ENCODE measurements around the gene DUSP5. TPM values are rescaled to one million over a fixed set of nuclear protein-coding genes. Genes with fewer than 3 reads are reported as not detected.

The DUSP5 gene
- total RNA-seq, 1 donor from 2014 or later, result 15.0 TPM

- Histone ChIP-seq H3K4me3 (no peak overlapping the region), H3K36me3 (no peaks in the 10 kb centered on the region), H3K27ac (replicated peaks) (no peak overlapping the region), H3K4me1 (no peaks in the 10 kb centered on the region), H3K27me3 (ENCODE audit: low read depth) (no peaks in the 10 kb centered on the region), H3K9me3 (replicated peaks) (peaks cover under 1% of the 10 kb centered on the region)
- TF ChIP-seq CTCF (IDR thresholded peaks at IDR 0.05; ENCODE audit: borderline replicate concordance), result no peak
- DNase-seq, result no peak
- intact Hi-C loops (cut with micrococcal nuclease), result no loop called here
Observed at GRCh38 chr10:110474826-110475225, 22.9 kb upstream of the DUSP5 start.

GRCh38 chr10:110475722-110476515 lies 21.8 kb upstream of the DUSP5 start:
- no peak overlapping the region for H3K4me3 ChIP-seq
- intact Hi-C loops (cut with micrococcal nuclease), result no loop called here
- H3K27ac ChIP-seq (replicated peaks), result no peak overlapping the region
- no peak for DNase-seq
- TF ChIP-seq CTCF (IDR thresholded peaks at IDR 0.05; ENCODE audit: borderline replicate concordance), result no peak
- H3K27me3 ChIP-seq (ENCODE audit: low read depth), result no peaks in the 10 kb centered on the region
- no peaks in the 10 kb centered on the region for H3K36me3 ChIP-seq
- H3K4me1 ChIP-seq, result no peaks in the 10 kb centered on the region
- no peaks in the 10 kb centered on the region for H3K9me3 ChIP-seq (replicated peaks)

GRCh38 chr10:110479710-110480109 lies 18.0 kb upstream of the DUSP5 start:
- Histone ChIP-seq H3K9me3 (replicated peaks) (no peaks in the 10 kb centered on the region), H3K27me3 (ENCODE audit: low read depth) (no peaks in the 10 kb centered on the region), H3K36me3 (no peaks in the 10 kb centered on the region), H3K4me1 (no peaks in the 10 kb centered on the region), H3K4me3 (no peak overlapping the region), H3K27ac (replicated peaks) (no peak overlapping the region)
- intact Hi-C loops (cut with micrococcal nuclease), result no loop called here
- TF ChIP-seq CTCF (IDR thresholded peaks at IDR 0.05; ENCODE audit: borderline replicate concordance), result no peak
- DNase-seq, result no peak

GRCh38 chr10:110480387-110480786 lies 17.3 kb upstream of the DUSP5 start:
- intact Hi-C loops (cut with micrococcal nuclease), result no loop called here
- Histone ChIP-seq H3K9me3 (replicated peaks) (no peaks in the 10 kb centered on the region), H3K4me1 (no peaks in the 10 kb centered on the region), H3K27me3 (ENCODE audit: low read depth) (no peaks in the 10 kb centered on the region), H3K27ac (replicated peaks) (no peak overlapping the region), H3K4me3 (no peak overlapping the region), H3K36me3 (no peaks in the 10 kb centered on the region)
- DNase-seq, result no peak
- no peak for TF ChIP-seq CTCF (IDR thresholded peaks at IDR 0.05; ENCODE audit: borderline replicate concordance)

GRCh38 chr10:110481919-110482318 lies 15.8 kb upstream of the DUSP5 start:
- H3K4me1 ChIP-seq, result peaks cover 3% of the 10 kb centered on the region
- no peak overlapping the region for H3K4me3 ChIP-seq
- H3K27ac ChIP-seq (replicated peaks), result no peak overlapping the region
- intact Hi-C loops (cut with micrococcal nuclease), result no loop called here
- no peaks in the 10 kb centered on the region for H3K27me3 ChIP-seq (ENCODE audit: low read depth)
- H3K36me3 ChIP-seq, result no peaks in the 10 kb centered on the region
- DNase-seq, result no peak
- TF ChIP-seq CTCF (IDR thresholded peaks at IDR 0.05; ENCODE audit: borderline replicate concordance), result no peak
- H3K9me3 ChIP-seq (replicated peaks), result no peaks in the 10 kb centered on the region
